Measurements from ENCODE around the gene ATXN7L2.

Gene ATXN7L2

GRCh38 chr1:109476825-109477224 lies 6.9 kb upstream of the ATXN7L2 start:
- Histone ChIP-seq H3K4me2 (ENCODE audit: low read depth, low read length) (no peak overlapping the region), H3K9me3 (replicated peaks; ENCODE audit: insufficient read depth, low read length) (no peaks in the 10 kb centered on the region), H3F3A (ENCODE audit: insufficient read depth, low read length) (no peaks in the 10 kb centered on the region), H2AFZ (ENCODE audit: low read length) (no peak overlapping the region), H3K9ac (ENCODE audit: low read length) (no peak overlapping the region), H3K36me3 (replicated peaks; ENCODE audit: insufficient read depth, low read length) (no peaks in the 10 kb centered on the region), H3K9me2 (replicated peaks; ENCODE audit: insufficient read depth, low read length) (no peaks in the 10 kb centered on the region), H4K20me1 (ENCODE audit: insufficient read depth, low read length) (no peaks in the 10 kb centered on the region), H3K27ac (ENCODE audit: low read length) (no peak overlapping the region), H3K4me1 (ENCODE audit: low read length) (no peaks in the 10 kb centered on the region), H3K79me2 (ENCODE audit: low read length) (no peaks in the 10 kb centered on the region), H3K4me3 (ENCODE audit: low read length) (no peak overlapping the region), H3K27me3 (replicated peaks; ENCODE audit: insufficient read depth, low read length) (peaks cover 18% of the 10 kb centered on the region)
- TF ChIP-seq EZH2phosphoT487 (IDR thresholded peaks at IDR 0.05; ENCODE audit: low read length) (no peak), EZH2 (optimal IDR thresholded peaks at IDR 0.05; ENCODE audit: low read depth, low read length) (no peak)
- TF ChIP-seq, protein P1, sequence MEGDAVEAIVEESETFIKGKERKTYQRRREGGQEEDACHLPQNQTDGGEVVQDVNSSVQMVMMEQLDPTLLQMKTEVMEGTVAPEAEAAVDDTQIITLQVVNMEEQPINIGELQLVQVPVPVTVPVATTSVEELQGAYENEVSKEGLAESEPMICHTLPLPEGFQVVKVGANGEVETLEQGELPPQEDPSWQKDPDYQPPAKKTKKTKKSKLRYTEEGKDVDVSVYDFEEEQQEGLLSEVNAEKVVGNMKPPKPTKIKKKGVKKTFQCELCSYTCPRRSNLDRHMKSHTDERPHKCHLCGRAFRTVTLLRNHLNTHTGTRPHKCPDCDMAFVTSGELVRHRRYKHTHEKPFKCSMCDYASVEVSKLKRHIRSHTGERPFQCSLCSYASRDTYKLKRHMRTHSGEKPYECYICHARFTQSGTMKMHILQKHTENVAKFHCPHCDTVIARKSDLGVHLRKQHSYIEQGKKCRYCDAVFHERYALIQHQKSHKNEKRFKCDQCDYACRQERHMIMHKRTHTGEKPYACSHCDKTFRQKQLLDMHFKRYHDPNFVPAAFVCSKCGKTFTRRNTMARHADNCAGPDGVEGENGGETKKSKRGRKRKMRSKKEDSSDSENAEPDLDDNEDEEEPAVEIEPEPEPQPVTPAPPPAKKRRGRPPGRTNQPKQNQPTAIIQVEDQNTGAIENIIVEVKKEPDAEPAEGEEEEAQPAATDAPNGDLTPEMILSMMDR (IDR thresholded peaks at IDR 0.05; ENCODE audit: low read length): no peak
- no peak for DNase-seq

DNA sequence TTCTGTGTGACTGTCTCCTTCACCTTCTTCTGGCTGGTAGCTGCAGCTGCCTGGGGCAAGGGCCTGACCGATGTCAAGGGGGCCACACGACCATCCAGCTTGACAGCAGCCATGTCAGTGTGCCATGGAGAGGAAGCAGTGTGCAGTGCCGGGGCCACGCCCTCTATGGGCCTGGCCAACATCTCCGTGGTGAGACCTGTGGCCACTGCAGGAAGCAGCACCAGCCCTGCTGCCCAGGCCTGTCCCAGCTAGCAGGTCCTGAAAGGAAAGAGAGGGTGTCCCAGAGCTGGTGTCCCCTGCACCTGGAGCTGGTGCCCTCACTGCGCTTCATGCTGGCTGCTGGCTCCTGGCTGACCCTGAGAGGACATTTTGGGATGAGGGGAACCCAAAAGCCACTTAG lies 5.9 kb upstream of the ATXN7L2 start:
- no peaks in the 10 kb centered on the region for H3F3A ChIP-seq (ENCODE audit: insufficient read depth, low read length)
- H3K79me2 ChIP-seq (ENCODE audit: low read length): no peaks in the 10 kb centered on the region
- no peaks in the 10 kb centered on the region for H3K4me1 ChIP-seq (ENCODE audit: low read length)
- H3K27me3 ChIP-seq (replicated peaks; ENCODE audit: insufficient read depth, low read length): peaks cover 18% of the 10 kb centered on the region
- H3K9me2 ChIP-seq (replicated peaks; ENCODE audit: insufficient read depth, low read length): no peaks in the 10 kb centered on the region
- DNase-seq: no peak
- H3K4me2 ChIP-seq (ENCODE audit: low read depth, low read length): no peak overlapping the region
- no peak overlapping the region for H3K4me3 ChIP-seq (ENCODE audit: low read length)
- H2AFZ ChIP-seq (ENCODE audit: low read length): no peak overlapping the region
- no peak overlapping the region for H3K27ac ChIP-seq (ENCODE audit: low read length)
- H3K9ac ChIP-seq (ENCODE audit: low read length): no peak overlapping the region
- H4K20me1 ChIP-seq (ENCODE audit: insufficient read depth, low read length): no peaks in the 10 kb centered on the region
- H3K9me3 ChIP-seq (replicated peaks; ENCODE audit: insufficient read depth, low read length): no peaks in the 10 kb centered on the region
- TF ChIP-seq EZH2phosphoT487 (IDR thresholded peaks at IDR 0.05; ENCODE audit: low read length) (no peak), EZH2 (optimal IDR thresholded peaks at IDR 0.05; ENCODE audit: low read depth, low read length) (no peak)
- TF ChIP-seq, protein P1 (IDR thresholded peaks at IDR 0.05; ENCODE audit: low read length): no peak
- H3K36me3 ChIP-seq (replicated peaks; ENCODE audit: insufficient read depth, low read length): no peaks in the 10 kb centered on the region

- Histone ChIP-seq H3K36me3 (replicated peaks; ENCODE audit: insufficient read depth, low read length) (no peaks in the 10 kb centered on the region), H3K27ac (ENCODE audit: low read length) (no peak overlapping the region), H3K9ac (ENCODE audit: low read length) (no peak overlapping the region), H3K9me3 (replicated peaks; ENCODE audit: insufficient read depth, low read length) (no peaks in the 10 kb centered on the region), H3K4me3 (ENCODE audit: low read length) (no peak overlapping the region), H3K4me2 (ENCODE audit: low read depth, low read length) (no peak overlapping the region), H2AFZ (ENCODE audit: low read length) (no peak overlapping the region), H3K9me2 (replicated peaks; ENCODE audit: insufficient read depth, low read length) (no peaks in the 10 kb centered on the region), H3K27me3 (replicated peaks; ENCODE audit: insufficient read depth, low read length) (peaks cover 14% of the 10 kb centered on the region), H3F3A (ENCODE audit: insufficient read depth, low read length) (no peaks in the 10 kb centered on the region), H3K4me1 (ENCODE audit: low read length) (no peaks in the 10 kb centered on the region), H4K20me1 (ENCODE audit: insufficient read depth, low read length) (no peaks in the 10 kb centered on the region), H3K79me2 (ENCODE audit: low read length) (no peaks in the 10 kb centered on the region)
- TF ChIP-seq, protein P1 (IDR thresholded peaks at IDR 0.05; ENCODE audit: low read length): peak; percentile 12; the same call in 1 of the 2 replicates
- TF ChIP-seq EZH2 (optimal IDR thresholded peaks at IDR 0.05; ENCODE audit: low read depth, low read length): no peak
- TF ChIP-seq EZH2phosphoT487 (IDR thresholded peaks at IDR 0.05; ENCODE audit: low read length): no peak
- DNase-seq: peak; percentile 47
Measured at GRCh38 chr1:109478806-109479205, 4.9 kb upstream of the ATXN7L2 start.

Measured in MM.1S (cell line).